ENCODE data around the gene FIBCD1.

The FIBCD1 gene

GRCh38 chr9:130934702-130935647 is 4.1 kb downstream of the FIBCD1 start:
- no peak for DNase-seq

GRCh38 chr9:130934246-130934645 is 4.8 kb downstream of the FIBCD1 start:
- DNase-seq, result no peak

- no peak for DNase-seq
Observed at GRCh38 chr9:130933114-130934046, 5.7 kb downstream of the FIBCD1 start.

- DNase-seq, result no peak
Observed at GRCh38 chr9:130932255-130933079, 6.6 kb downstream of the FIBCD1 start.

GRCh38 chr9:130931508-130932254 is 7.4 kb downstream of the FIBCD1 start:
- DNase-seq, result no peak

GRCh38 chr9:130930804-130931349 is 8.2 kb downstream of the FIBCD1 start:
- DNase-seq, result no peak

GRCh38 chr9:130930132-130930803 is 8.8 kb downstream of the FIBCD1 start:
- no peak for DNase-seq

GRCh38 chr9:130929571-130930038 is 9.4 kb downstream of the FIBCD1 start:
- no peak for DNase-seq

GRCh38 chr9:130927995-130928900 is 10.8 kb downstream of the FIBCD1 start:
- no peak for DNase-seq

GRCh38 chr9:130927338-130927737 is 11.7 kb downstream of the FIBCD1 start:
- no peak for DNase-seq

- DNase-seq, result no peak
Observed at GRCh38 chr9:130925050-130925678, 13.9 kb downstream of the FIBCD1 start.

- DNase-seq, result no peak
Observed at GRCh38 chr9:130924448-130924788, 14.6 kb downstream of the FIBCD1 start.

GRCh38 chr9:130923611-130924447 is 15.2 kb downstream of the FIBCD1 start:
- no peak for DNase-seq

GRCh38 chr9:130922893-130923610 is 16.0 kb downstream of the FIBCD1 start:
- no peak for DNase-seq

- no peak for DNase-seq
Observed at GRCh38 chr9:130921989-130922892, 16.8 kb downstream of the FIBCD1 start.

GRCh38 chr9:130921300-130921988 is 17.6 kb downstream of the FIBCD1 start:
- no peak for DNase-seq

Data from hematopoietic multipotent progenitor cell treated with erythropoietin and hydrocortisone succinate and interleukin-3 and kit ligand, for 8 days (in vitro differentiated cells).